Endothelial cell of umbilical vein (primary cell): Measurements from ENCODE around the gene IL10RB. TPM values are rescaled to one million over a fixed set of nuclear protein-coding genes. Genes with fewer than 3 reads are reported as not detected.

ENCODE experiments used
- BruUV-seq: library from RNA; stranded (reverse); fragments of 400-500 nt; replicated peaks from 2 replicates; lab custom pipeline; 2021; lab: Mats Ljungman, UMichigan
- CTCF ChIA-PET: fragments of 300-600, 350-600 bp; sonication (Branson Sonifier 250); formaldehyde crosslinking; loops from one replicate; lab custom pipeline; 2021; ENCODE audit warnings: antibody characterized with exemption, inconsistent platforms; lab: Charles Lee
- POLR2A ChIA-PET: fragments of 300-600, 350-600 bp; sonication (Branson Sonifier 250); formaldehyde crosslinking; loops from one replicate; lab custom pipeline; 2021; ENCODE audit warnings: antibody characterized with exemption, inconsistent platforms; lab: Charles Lee
- DNase-seq: peaks from one replicate; pipeline ENCODE4 v3.0.0-alpha.2; 2011; ENCODE audit warnings: low read depth, low spot score
- FAIRE-seq: peaks from 2 replicates; lab custom pipeline; 2011; peaks lifted over from hg19 to GRCh38; lab: Jason Lieb, UNC
- H2AFZ ChIP-seq: 2 replicates; pipeline ENCODE4 v1.6.0; 2012; ENCODE audit warnings: low read depth, low read length, control low read depth, inconsistent platforms
- H3K27ac ChIP-seq: 2 replicates; pipeline ENCODE4 v1.5.1; 2011; ENCODE audit warnings: low read depth, mild to moderate bottlenecking, control low read depth, low read length, moderate library complexity; ENCODE audit not compliant: insufficient read depth
- H3K27me3 ChIP-seq, 2 experiments: 2 replicates each; pipeline versions ENCODE4 v1.6.0 to v1.6.1; 2011; ENCODE audit warnings: low read length in 2 of 2, mixed read lengths in 1 of 2; ENCODE audit not compliant: control insufficient read depth in 2 of 2, insufficient read depth in 2 of 2
- H3K36me3 ChIP-seq, 2 experiments: 2 replicates in 1 of 2; 3 replicates in 1 of 2; pipeline ENCODE4 v1.5.1; 2011; ENCODE audit warnings: low read length in 2 of 2, mild to moderate bottlenecking in 1 of 2, moderate library complexity in 1 of 2; ENCODE audit not compliant: control insufficient read depth in 2 of 2, insufficient read depth in 2 of 2; ENCODE audit errors: extremely low read depth in 1 of 2
- H3K4me1 ChIP-seq: 3 replicates; pipeline ENCODE4 v1.5.1; 2011; ENCODE audit warnings: mild to moderate bottlenecking, low read length; ENCODE audit not compliant: control insufficient read depth, insufficient read depth; ENCODE audit errors: extremely low read depth
- H3K4me2 ChIP-seq: 2 replicates; pipeline ENCODE4 v1.6.1; 2011; ENCODE audit warnings: low read length, control low read depth, mixed read lengths; ENCODE audit not compliant: insufficient read depth
- H3K4me3 ChIP-seq, 3 experiments: fragments of 200-600 bp in 1 of 3; sonication (generic), shearing (Covaris generic) in 1 of 3; replicated peaks in 1 of 3; 2 replicates each; pipeline ENCODE4 v1.5.1; 2011 to 2016; ENCODE audit warnings: control low read depth in 3 of 3, low read length in 3 of 3, mild to moderate bottlenecking in 2 of 3, inconsistent platforms in 1 of 3, low read depth in 1 of 3, moderate library complexity in 1 of 3; ENCODE audit not compliant: insufficient read depth in 1 of 3
- H3K79me2 ChIP-seq: 2 replicates; pipeline ENCODE4 v1.6.0; 2012; ENCODE audit warnings: low read length, inconsistent platforms; ENCODE audit not compliant: control insufficient read depth, insufficient read depth
- H3K9ac ChIP-seq: replicated peaks from 2 replicates; pipeline ENCODE3; 2011; ENCODE audit warnings: low read length, control low read depth; ENCODE audit not compliant: insufficient read depth; ENCODE audit errors: extremely low read depth
- H3K9me1 ChIP-seq: replicated peaks from 3 replicates; pipeline ENCODE4 v1.6.0; 2011; ENCODE audit warnings: mild to moderate bottlenecking, low read length; ENCODE audit not compliant: control insufficient read depth, insufficient read depth; ENCODE audit errors: extremely low read depth
- H3K9me3 ChIP-seq: replicated peaks from 2 replicates; pipeline ENCODE4 v1.5.1; 2012; ENCODE audit warnings: low read length, inconsistent platforms; ENCODE audit not compliant: control insufficient read depth, insufficient read depth
- H4K20me1 ChIP-seq: replicated peaks from 2 replicates; pipeline ENCODE3; 2011; ENCODE audit warnings: mild to moderate bottlenecking, low read length; ENCODE audit not compliant: control insufficient read depth, insufficient read depth; ENCODE audit errors: extremely low read depth
- EZH2 ChIP-seq: IDR thresholded peaks from 2 replicates; pipeline ENCODE4 v1.6.1; 2012; ENCODE audit warnings: borderline replicate concordance, low read depth, mild to moderate bottlenecking, moderate library complexity, low read length, inconsistent platforms; ENCODE audit not compliant: severe bottlenecking
- FOS ChIP-seq: IDR thresholded peaks from 2 replicates; pipeline ENCODE4 v1.6.1; 2011; ENCODE audit warnings: mild to moderate bottlenecking, low read length, moderate library complexity, borderline replicate concordance; ENCODE audit not compliant: insufficient read depth
- GATA2 ChIP-seq: IDR thresholded peaks from 2 replicates; pipeline ENCODE4 v1.7.0; 2011; ENCODE audit warnings: low read depth, mild to moderate bottlenecking, moderate library complexity, mixed read lengths, low read length; ENCODE audit not compliant: insufficient read length, insufficient read depth
- JUN ChIP-seq: IDR thresholded peaks from 2 replicates; pipeline ENCODE4 v1.6.1; 2011; ENCODE audit warnings: borderline replicate concordance, low read depth; ENCODE audit not compliant: insufficient read length, insufficient read depth
- MAX ChIP-seq: IDR thresholded peaks from 2 replicates; pipeline ENCODE4 v1.6.1; 2011; ENCODE audit not compliant: insufficient read depth, insufficient read length
- MYC ChIP-seq: IDR thresholded peaks from one replicate; pipeline ENCODE4 v1.6.1; 2011; ENCODE audit warnings: mild to moderate bottlenecking, low read depth, low read length
- POLR2A ChIP-seq: IDR thresholded peaks from 2 replicates; pipeline ENCODE4 v1.6.1; 2012; ENCODE audit warnings: low read depth, mild to moderate bottlenecking, control low read depth, low read length
- POLR2AphosphoS5 ChIP-seq: IDR thresholded peaks from 2 replicates; pipeline ENCODE4 v1.6.1; 2012; ENCODE audit warnings: low read depth, mild to moderate bottlenecking, control low read depth, low read length, moderate library complexity; ENCODE audit not compliant: insufficient read depth
- dilution Hi-C: fragments of 300-500 bp; cut with MboI; formaldehyde crosslinking; loops from one replicate; pipeline ENCODE4 v1.15.0; 2019; ENCODE audit warnings: low sequenced_read_pairs; ENCODE audit not compliant: extremely low pct_ligation_motif_present
- intact Hi-C: fragments of 100-400 bp; cut with micrococcal nuclease; formaldehyde crosslinking; loops from one replicate; pipeline ENCODE4 v1.10.0; 2022
- polyA plus RNA-seq, 4 experiments: library from polyadenylated mRNA; depleted of rRNA in 3 of 4; stranded (reverse) in 3 of 4; unstranded in 1 of 4; fragments of >200 nt; gene quantifications; 2 replicates each; pipeline versions ENCODE4 v1.2.1 to v1.2.3, GENCODE V29; 2011 to 2012; ENCODE audit warnings: missing spikeins in 1 of 4
- total RNA-seq: library from RNA; stranded (reverse); gene quantifications from 2 replicates; pipeline ENCODE4 v1.2.3, GENCODE V29; 2021
- TF ChIP-seq, protein P1 (sequence below), 2 donors: IDR thresholded peaks; 1 replicate in 1 of 2; 2 replicates in 1 of 2; pipeline ENCODE4 v1.5.1; 2011; ENCODE audit warnings: low read length in 2 of 2, mild to moderate bottlenecking in 2 of 2, moderate library complexity in 2 of 2, control low read depth in 1 of 2, inconsistent platforms in 1 of 2, low read depth in 1 of 2; ENCODE audit not compliant: insufficient read depth in 1 of 2; ENCODE audit errors: extremely low read depth in 1 of 2

Gene IL10RB
- total and polyA plus RNA-seq, 2 donors (not counting 3 experiments of a cell fraction or from before 2014, with no cell fraction given) = 21.9 to 31.4 TPM

DNA sequence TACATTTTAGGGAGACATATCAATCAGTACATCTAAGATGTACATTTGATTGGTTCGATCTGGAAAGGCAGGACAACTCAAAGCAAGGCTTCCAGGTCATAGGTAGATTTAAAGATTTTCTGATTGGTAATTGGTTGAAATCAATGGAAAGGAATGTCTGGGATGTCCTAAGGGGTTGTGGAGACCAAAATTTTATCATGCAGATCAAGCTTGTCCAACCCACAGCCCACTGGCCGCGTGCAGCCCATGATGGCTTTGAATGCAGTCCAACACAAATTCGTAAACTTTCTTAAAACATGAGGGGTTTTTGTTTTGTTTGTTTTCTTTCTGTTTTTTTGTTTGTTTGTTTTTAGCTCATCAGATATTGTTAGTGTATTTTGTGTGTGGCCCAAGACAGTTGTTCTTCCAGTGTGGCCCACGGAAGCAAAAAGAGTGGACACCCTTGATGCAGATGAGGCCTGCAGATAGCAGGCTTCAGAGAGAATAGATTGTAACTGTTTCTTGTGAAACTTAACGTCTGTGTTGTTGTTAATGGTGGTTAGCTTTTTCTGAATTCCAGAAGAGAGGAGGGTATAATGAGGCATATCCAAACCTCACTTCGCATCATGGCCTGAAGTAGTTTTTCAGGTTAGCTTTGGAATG, 61.7 kb downstream of the IL10RB start:
- FAIRE-seq = no peak
- BruUV-seq = no TSS peak
- Histone ChIP-seq H3K9me1 (no peaks in the 10 kb centered on the region), H3K36me3 (peaks cover 0 to 2% of the 10 kb centered on the region in 2 experiments), H2AFZ (no peak overlapping the region), H3K4me3 (no peak overlapping the region), H3K9me3 (no peaks in the 10 kb centered on the region), H3K79me2 (peaks cover 54% of the 10 kb centered on the region), H3K27me3 (no peaks in the 10 kb centered on the region), H3K4me2 (no peak overlapping the region), H3K4me1 (peaks cover 11% of the 10 kb centered on the region), H4K20me1 (peaks cover 3% of the 10 kb centered on the region), H3K27ac (no peak overlapping the region), H3K9ac (no peak overlapping the region)
- TF ChIP-seq JUN (no peak), EZH2 (no peak), FOS (no peak), GATA2 (no peak), MAX (no peak), POLR2A (no peak), MYC (no peak), POLR2AphosphoS5 (no peak)
- TF ChIP-seq, protein P1, sequence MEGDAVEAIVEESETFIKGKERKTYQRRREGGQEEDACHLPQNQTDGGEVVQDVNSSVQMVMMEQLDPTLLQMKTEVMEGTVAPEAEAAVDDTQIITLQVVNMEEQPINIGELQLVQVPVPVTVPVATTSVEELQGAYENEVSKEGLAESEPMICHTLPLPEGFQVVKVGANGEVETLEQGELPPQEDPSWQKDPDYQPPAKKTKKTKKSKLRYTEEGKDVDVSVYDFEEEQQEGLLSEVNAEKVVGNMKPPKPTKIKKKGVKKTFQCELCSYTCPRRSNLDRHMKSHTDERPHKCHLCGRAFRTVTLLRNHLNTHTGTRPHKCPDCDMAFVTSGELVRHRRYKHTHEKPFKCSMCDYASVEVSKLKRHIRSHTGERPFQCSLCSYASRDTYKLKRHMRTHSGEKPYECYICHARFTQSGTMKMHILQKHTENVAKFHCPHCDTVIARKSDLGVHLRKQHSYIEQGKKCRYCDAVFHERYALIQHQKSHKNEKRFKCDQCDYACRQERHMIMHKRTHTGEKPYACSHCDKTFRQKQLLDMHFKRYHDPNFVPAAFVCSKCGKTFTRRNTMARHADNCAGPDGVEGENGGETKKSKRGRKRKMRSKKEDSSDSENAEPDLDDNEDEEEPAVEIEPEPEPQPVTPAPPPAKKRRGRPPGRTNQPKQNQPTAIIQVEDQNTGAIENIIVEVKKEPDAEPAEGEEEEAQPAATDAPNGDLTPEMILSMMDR (IDR thresholded peaks at IDR 0.05; ENCODE audit: extremely low read depth in 1 of 2, insufficient read depth in 1 of 2, low read depth in 1 of 2, low read length in 2 of 2) = no peak
- ChIA-PET POLR2A (no interaction called here), CTCF (interaction anchor here (1.0 to 4.2 kb wide), 3 partner anchors 33 to 36 kb away, joined by 3 to 19 read pairs (median 5); no protein-coding TSS in a partner anchor)
- no peak for DNase-seq
- dilution Hi-C loops (no loop called here), intact Hi-C loops (no loop called here)
